ENCODE measurements around the gene AKAP6.
A peak's percentile ranks its signal among the peaks of the same experiment; 100 is the strongest.
"Not testable (repeated sequence)": the region's sequence is repeated elsewhere in the genome, so short reads cannot be mapped to it uniquely, and the experiment has no call there.

AKAP6 gene

DNA sequence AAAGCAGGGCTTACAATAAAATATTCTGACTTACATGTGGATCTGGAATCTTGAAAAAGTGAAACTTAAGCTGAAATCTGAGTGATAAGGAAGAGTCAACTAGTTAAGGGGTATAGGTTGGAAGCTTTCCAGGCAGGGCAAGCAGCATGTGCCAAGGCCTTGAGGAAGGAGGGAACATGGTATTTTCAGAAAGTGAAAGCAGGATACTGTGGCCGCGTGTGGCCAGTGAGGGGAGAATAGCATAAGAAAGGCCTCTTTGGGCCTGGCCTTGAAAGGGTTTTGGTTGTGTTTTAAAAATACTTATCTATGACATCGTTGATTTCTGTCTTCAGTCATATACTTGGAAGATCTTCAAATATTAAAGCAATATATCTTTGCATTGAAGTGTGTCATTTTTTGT, 213.4 kb downstream of the AKAP6 start:
- no peak for DNase-seq

- DNase-seq, result no peak
Observed at GRCh38 chr14:32545095-32545494, 216.0 kb downstream of the AKAP6 start.

- DNase-seq, result no peak
Observed at GRCh38 chr14:32545506-32546210, 216.6 kb downstream of the AKAP6 start.

DNA sequence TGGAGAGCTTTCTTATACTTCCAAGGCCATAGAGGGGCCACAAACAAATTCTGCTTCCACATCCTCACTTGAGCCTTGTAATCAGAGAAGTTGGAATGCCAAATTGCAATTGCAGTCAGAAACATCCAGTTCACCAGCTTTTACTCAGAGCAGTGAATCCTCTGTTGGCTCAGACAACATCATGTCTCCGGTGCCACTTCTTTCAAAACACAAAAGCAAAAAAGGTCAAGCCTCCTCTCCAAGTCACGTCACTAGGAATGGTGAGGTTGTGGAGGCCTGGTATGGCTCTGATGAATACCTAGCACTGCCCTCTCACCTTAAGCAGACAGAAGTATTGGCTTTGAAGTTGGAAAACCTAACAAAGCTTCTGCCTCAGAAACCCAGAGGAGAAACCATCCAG, 217.1 kb downstream of the AKAP6 start:
- DNase-seq, result no peak

- no peak for DNase-seq
Observed at GRCh38 chr14:32552766-32553165, 223.7 kb downstream of the AKAP6 start.

DNA sequence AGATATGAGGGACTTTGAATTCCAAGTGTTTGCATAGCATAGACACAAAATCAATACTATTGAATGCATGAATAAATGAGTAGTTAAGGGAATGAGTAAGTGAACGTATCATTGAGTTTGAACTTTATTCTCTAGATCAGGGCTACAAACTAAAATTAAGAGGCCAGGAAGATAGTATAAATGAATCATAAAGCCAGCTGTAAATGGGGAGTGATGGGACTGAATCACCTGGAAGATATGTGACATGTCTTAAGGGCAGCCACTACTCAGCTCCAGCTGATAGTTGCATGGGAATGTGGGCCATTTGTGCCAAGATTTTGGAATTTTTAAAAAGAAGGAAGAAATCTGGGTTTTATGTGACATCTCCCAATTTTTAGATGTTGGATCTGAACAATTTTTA, 229.9 kb downstream of the AKAP6 start:
- DNase-seq, result no peak

DNA sequence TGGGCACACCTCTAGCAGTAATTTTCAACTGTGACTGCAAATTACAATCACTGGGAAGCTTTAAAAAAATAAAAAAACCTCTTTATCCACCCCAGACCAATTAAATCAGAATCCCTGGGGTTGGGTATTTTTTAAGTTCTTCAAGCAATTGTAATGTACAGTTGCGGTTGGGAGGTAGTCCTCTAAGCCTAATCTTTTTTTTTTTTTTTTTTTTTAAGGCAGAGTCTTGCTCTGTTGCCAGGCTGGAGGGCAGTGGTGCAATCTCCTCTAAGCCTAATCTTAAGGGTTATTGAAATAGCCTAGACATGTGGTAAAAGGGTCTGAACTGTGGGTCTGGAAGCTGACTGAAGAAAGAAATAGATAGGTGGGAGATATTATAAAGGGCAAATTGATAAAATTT, 230.5 kb downstream of the AKAP6 start:
- no peak for DNase-seq

DNA sequence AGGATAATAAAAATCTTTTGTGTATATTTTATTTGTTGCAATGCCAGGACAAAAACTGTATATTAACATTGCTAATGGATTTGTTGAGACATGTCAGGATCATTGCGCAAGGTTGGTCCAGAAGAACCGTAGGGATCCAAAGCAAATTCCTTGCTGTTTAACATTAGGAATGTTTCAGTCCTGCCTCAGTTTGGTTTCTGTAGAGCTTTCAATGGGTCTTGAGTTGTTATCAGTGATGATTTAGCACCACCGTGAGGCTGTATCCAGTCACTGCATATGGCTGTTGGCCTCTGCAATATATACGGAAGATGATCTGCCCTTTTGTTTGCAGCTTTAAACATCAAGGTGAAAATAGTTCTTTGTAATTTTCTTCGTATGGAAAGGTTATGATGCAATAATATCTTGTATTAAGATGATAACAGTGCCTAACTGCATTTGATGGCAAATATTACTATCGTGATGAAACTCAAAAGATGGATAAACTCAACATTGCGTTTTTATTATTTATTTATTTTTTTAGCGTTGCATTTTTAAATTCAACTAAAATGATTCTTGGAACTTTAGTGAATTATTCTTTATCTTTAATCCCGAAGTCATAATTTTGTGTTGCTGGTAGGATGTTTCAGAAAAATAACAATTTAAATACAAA, 231.2 kb downstream of the AKAP6 start:
- peak; percentile 59 for DNase-seq

- no peak for DNase-seq
Observed at GRCh38 chr14:32561520-32561919, 232.4 kb downstream of the AKAP6 start.

GRCh38 chr14:32564596-32564995, 235.5 kb downstream of the AKAP6 start:
- DNase-seq, result no peak

DNA sequence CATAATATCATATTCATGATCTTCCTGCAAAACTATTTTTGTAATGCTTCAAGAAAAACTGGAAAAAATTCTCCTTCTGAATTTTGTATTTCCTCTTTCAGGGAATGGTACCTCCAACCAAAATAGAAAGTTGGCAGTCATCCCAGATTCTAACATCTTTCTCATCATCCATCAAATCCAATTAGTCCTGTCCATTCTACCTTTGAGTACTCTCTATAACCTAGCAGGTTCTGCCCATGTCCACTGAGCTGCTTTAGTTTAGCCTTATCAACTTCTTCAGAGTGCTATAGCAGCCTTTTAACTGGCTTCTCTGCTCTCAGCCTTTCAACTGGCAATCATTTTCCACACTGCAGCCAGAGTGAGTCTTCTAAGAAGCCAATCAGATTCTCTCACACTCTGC, 236.2 kb downstream of the AKAP6 start:
- DNase-seq, result no peak

- DNase-seq, result no peak
Observed at GRCh38 chr14:32567543-32568384, 238.7 kb downstream of the AKAP6 start.

DNA sequence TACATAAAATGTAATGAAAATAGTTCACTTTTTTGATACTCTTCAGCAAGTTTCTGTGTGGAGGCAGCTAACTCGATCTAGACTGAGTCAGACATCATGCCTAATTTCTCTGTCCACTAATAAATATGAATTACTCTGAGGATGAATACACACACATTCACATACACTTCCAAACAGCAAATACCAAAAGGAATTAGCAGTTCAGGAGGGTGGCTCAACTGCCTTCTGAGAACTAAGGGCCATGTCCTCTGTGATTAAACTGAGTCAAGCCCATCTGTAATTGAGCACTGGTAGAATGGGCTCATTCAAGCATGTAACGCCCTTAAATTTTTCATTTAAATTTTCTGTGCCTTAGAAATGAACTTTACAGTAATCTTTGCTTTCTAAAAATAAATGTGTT, 242.5 kb downstream of the AKAP6 start:
- DNase-seq, result no peak

DNA sequence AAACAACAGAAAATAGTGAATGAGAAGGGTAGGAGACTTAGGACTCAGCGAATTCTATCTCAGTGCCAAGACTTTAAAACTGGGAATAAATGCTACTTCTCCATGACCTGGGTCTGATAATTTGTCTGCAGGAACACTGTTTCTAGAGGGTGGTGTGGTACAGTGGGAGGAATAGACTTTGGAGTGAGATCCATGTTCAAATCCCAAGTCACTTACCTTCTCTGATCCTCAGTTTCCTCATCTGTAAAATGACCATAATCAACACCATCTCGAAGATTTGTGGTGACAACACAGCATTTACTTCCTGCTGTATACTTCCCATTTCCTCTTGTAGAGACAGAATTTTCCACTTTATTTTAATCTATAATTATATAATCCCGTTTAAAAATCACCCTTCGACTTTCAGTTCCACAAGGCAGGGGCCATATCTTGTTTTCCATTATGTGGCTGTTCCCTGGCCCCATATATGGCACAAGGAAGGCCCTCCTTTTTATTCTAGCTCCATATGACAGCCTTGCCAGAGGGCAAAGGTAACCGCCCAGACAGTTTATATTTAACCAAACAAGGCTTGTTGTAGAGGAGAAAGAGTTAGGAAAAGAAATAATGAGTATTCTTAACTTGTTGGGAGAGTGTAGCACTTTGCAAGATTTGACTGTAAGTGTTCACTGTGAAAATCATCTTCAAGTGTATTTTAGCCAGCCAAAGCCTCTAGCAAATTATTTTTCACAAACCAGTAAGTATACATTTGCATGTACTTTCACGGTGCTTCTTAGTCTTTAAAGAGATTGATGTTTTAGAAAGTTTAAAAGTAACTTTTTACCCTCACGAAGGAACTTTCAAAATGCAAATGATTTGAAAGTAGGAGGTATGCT, 243.1 kb downstream of the AKAP6 start:
- no peak for DNase-seq

DNA sequence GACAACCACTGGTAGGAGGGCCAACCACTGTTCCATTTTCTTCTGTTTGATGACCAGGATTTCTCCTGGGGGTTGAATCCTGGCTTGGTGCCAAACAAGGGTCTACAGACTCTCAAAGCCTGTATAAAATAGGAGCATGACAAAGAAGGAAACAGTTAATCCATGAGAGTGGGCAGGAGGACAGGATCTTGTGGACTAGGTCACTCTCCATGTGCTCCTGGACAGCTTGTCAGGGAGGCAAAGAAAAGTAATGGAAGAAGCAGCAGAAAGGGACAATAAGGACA, 243.7 kb downstream of the AKAP6 start:
- no peak for DNase-seq

DNA sequence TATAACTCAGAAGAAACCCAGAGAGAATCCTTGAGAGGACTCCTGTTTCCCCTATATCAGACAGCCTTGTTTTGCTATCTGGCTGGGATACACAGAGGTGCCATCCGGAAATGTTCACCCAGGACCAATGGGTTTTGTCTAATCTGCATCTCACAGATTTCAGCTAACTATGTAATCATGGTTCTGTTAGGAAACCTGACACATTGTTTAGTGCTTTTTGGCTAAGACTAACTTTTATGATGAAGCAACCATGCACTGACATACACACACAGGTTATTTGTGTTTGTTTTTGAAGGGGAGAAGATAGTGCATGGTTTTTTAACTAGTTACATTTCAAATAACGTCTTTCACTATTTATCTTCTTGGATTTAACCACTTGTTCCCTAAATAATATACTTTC, 245.2 kb downstream of the AKAP6 start:
- DNase-seq, result no peak

GRCh38 chr14:32576088-32576795, 247.1 kb downstream of the AKAP6 start:
- DNase-seq, result peak; percentile 63

GRCh38 chr14:32576977-32577376, 247.9 kb downstream of the AKAP6 start:
- no peak for DNase-seq

DNA sequence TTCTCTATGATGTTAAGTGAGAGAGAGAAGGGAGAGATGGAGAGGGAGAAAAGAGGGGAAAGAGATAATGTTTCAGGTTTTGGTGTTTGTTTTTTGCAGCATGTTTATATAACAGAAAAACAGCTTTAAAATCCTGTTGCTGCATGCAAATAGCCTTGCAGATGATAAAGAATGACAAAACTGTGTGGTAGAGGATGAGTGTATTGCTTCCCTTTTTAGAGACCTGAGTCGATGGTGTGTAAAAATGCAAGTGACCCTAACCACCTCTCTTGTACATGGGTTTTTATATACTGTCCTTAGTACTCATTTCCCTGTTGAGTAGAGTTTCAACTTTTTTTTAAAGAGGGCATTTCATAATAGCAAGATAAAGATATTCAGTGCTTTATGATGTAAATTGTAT, 249.1 kb downstream of the AKAP6 start:
- DNase-seq, result no peak

GRCh38 chr14:32583427-32583826, 254.3 kb downstream of the AKAP6 start:
- not testable (repeated sequence) for DNase-seq

DNA sequence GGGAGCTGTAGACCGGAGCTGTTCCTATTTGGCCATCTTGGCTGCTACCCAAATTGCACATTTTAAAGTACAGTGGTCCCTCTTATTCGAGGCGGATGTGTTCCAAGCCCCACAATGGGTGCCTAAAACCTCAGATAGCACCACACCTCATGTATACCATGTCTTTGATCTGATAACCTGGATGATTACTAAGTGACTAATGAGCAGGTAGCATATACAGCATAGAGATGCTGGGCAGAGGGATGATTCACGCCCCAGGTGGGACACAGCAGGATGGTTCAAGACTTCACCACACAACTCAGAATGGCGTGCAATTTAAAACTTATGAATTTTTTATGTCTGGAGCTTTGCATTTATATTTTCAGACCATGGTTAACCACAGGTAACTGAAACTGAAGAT, 255.0 kb downstream of the AKAP6 start:
- DNase-seq, result no peak

- no peak for DNase-seq
Observed at GRCh38 chr14:32587461-32587860, 258.4 kb downstream of the AKAP6 start.
